Measurements from ENCODE around the gene SIRT6.
A peak's percentile ranks its signal among the peaks of the same experiment; 100 is the strongest.
"Not testable (repeated sequence)": the region's sequence is repeated elsewhere in the genome, so short reads cannot be mapped to it uniquely, and the experiment has no call there.

The SIRT6 gene
- total RNA-seq, result 8.2 to 15.4 reads per million in 2 donors

- DNase-seq, result peak; percentile 91
Observed at GRCh38 chr19:4182084-4182810, at the start of gene SIRT6, which contains the start of gene ANKRD24. SIRT6 (minus strand) TSS chr19:4182563; CDS start chr19:4182539, 24 bp downstream. ANKRD24 (plus strand) TSS chr19:4182689; CDS start chr19:4186426, 3,737 bp downstream.

GRCh38 chr19:4232139-4232538 is 49.8 kb upstream of the SIRT6 start:
- DNase-seq, result not testable (repeated sequence)

DNA sequence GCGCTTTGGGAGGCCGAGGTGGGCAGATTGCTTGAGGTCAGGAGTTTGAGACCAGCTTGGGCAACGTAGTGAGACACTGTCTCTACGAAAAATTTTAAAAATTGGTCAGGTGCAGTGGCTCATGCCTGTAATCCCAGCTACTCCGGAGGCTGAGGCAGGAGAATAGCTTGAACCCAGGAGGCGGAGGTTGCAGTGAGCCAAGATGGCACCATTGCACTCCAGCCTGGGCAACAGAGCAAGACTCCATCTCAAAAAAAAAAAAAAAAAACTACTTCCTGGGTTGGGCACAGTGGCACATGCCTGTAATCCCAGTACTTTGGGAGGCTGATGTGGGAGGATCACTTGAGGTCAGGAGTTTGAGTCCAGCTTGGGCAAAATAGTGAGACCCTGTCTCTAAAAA is 49.2 kb upstream of the SIRT6 start:
- DNase-seq, result not testable (repeated sequence)

DNA sequence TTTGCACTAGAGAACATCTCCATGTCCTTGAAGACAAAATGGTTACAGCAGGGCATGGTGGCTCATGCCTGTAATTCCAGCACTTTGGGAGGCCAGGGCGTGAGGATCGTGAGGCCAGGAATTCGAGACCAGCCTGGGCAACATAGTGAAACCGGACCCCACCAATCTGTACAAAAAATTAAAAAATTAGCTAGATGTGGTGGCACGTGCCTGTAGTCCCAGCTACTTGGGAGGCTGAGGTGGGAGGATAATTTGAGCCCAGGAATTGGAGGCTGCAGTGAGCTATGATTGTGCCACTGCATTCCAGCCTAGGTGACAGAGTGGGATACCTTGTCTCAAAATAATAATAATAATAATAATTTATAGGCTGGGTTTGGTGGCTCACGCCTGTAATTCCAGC is 47.9 kb upstream of the SIRT6 start:
- DNase-seq, result not testable (repeated sequence)

DNA sequence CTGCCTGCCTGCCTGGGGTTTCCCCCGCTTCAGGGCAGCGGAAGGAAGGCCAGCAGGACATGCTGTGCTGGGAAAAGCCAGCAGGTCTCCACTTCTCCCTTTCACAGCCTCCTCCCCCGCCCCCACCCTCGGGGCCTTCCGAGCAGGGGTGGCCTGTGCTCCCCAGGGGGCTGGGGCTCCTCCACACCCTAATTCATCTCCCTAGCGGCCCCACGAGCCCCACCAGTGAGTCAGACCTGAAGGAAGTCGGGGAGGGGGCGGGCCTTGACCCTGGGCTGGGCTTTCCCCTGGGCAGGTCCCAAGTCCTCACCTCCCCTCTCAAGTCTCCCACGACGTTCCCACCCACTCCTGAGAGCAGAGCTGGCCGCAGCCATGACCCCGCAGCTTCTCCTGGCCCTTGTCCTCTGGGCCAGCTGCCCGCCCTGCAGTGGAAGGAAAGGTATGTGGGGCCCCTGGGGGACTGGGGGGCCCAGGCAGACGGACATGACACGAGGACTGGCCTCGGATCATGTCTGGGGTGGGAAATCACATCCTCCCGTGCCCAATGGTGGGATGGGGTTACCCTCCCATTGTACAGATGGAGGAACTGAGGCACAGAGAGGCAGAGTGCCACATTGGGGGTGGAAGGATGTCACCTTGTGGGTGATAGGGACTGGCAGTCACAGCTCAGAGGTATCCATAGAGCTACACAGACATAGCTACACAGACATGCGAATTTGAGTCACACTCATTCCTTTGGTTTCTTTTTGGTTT is 47.0 kb upstream of the SIRT6 start, which contains the start of gene EBI3:
Gene EBI3 (plus strand): TSS at position 345 of the 753 bp plus-strand sequence. CDS start 28 bp downstream, at position 373.
- no peak for DNase-seq

- DNase-seq, result no peak
Observed at GRCh38 chr19:4228765-4229178, 46.4 kb upstream of the SIRT6 start.

DNA sequence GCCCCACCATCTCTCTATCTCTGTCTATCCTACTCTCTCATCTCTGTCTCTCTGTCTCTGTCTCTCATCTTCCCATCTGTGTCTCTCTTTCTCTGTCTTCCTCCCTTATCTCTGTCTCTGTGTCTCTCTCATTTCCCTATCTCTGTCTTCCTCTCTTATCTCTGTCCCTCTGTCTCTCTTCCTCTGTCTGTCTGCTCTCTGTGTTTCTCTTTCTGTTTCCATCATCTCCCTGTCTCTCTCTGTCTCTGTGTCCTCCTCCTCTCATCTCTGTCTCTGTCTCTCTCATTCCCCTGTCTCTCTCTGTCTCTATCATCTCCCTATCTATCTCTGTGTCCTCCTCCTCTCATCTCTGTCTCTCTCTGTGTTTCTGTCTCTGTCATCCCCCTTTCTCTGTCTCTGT is 45.4 kb upstream of the SIRT6 start:
- DNase-seq, result no peak

GRCh38 chr19:4225885-4226284 is 43.5 kb upstream of the SIRT6 start:
- DNase-seq, result no peak

- DNase-seq, result no peak
Observed at GRCh38 chr19:4224470-4224869, 42.1 kb upstream of the SIRT6 start.

- DNase-seq, result no peak
Observed at GRCh38 chr19:4220188-4220587, 37.8 kb upstream of the SIRT6 start.

GRCh38 chr19:4218523-4218922 is 36.2 kb upstream of the SIRT6 start:
- DNase-seq, result not testable (repeated sequence)

DNA sequence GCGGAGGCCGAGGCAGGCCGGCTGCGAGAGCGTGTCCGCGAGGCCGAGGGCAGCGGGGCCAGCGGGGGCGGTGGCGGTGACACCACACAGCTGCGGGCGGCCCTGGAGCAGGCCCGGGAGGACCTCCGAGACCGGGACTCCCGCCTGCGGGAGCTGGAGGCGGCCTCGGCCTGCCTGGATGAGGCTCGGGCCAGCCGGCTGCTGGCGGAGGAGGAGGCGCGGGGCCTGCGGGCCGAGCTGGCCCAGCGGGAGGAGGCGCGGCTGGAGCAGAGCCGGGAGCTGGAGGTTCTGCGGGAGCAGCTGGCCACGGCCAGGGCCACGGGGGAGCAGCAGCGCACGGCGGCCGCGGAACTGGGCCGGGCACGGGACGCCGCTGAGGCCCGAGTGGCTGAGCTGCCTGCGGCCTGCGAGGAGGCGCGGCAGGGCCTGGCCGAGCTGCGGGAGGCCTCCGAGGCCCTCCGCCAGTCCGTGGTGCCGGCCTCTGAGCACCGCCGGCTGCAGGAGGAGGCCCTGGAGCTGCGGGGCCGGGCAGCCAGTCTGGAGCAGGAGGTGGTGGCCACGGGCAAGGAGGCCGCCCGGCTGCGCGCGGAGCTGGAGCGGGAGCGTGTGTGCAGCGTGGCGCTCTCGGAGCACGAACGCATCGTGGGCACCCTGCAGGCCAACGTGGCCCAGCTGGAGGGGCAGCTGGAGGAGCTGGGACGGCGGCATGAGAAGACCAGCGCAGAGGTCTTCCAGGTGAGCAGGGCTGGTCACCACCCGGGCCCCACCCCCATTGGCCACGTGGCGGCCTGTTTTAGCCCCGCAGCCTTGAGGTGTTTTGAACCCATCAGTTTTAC is 35.3 kb upstream of the SIRT6 start:
- DNase-seq, result no peak

DNA sequence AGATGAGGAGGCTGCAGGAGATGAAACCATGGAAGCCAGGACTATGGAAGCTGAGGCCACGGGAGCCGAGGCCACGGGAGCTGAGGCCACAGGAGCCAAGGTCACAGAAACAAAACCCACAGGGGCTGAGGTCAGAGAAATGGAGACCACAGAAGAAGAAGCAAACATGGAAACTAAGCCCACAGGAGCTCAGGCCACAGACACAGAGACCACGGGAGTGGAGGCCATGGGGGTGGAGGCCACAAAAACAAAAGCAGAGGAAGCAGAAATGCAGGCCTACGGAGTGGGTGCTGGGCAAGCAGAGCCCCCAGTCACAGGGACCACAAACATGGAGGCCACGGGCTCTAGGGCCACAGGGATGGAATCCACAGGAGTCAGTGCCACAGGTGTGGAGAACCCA is 34.5 kb upstream of the SIRT6 start:
- no peak for DNase-seq

DNA sequence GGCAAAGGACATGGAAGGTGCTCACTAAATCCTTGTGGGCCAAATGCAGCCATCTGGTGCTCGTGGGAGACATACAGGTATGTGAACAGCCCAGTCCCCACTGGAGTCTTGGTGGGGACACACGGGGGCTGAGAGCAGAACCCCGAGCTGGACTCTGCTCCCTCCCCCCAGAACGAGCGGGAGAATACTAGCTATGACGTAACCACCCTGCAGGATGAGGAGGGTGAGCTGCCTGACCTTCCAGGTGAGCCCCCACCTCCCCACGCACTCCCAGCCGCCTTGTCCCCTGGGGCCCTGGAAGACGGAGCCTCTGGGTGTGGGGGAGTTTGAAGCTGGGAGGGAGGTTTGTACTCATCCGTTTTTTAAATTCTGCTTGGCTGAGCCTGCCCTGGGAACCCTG is 33.4 kb upstream of the SIRT6 start:
- DNase-seq, result no peak

DNA sequence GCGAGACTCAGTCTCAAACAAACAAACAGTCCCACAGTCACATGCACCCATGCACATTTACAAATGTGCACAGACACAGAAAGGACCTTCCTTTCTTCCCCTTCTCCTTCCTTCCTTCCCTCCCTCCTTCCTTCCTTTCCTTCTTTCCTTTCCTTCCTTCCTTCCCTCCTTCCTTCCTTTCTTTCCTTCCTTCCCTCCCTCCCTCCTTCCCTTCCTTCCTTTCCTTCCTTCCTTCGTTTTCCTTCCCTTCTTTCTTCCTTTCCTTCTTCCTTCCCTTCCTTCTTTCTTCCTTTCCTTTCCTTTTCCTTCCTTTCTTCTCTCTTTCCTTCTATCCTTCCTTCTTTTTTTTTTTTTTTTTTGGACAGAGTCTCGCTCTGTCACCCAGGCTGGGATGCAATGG is 30.8 kb upstream of the SIRT6 start:
- DNase-seq, result no peak

GRCh38 chr19:4210166-4210731 is 27.9 kb upstream of the SIRT6 start:
- no peak for DNase-seq

DNA sequence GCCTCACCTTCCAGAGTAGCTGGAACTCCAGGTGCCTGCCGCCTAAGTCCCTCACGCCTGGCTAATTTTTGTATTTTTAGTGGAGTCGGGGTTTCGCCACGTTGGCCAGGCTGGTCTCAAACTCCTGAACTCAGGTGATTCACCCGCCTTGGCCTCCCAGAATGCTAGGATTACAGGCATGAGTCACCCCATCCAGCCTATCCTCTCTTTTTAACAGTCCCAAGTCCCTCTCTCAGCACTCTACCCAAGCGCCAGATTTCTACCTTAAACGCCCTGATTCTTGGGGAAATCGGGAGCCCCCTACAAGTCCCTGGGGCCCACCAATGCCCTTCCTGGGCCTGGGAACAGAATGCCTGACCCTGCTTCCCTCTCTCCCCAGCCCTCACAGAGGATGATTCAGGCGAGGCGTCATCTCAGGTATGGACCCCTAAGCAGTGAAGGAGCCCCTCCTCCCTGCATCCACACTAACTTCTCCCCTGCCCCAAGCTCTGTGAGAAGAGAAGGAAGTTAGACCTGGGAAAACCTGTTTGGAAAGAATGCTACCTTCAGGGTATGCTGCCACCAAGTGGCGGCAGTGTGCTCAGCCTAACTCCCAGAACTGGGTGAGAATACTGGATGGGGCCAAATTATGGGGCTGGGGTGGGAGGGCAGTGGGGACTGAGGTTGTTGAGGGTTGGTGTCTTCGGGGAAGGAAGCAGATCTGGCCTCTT is 26.2 kb upstream of the SIRT6 start:
- DNase-seq, result no peak

DNA sequence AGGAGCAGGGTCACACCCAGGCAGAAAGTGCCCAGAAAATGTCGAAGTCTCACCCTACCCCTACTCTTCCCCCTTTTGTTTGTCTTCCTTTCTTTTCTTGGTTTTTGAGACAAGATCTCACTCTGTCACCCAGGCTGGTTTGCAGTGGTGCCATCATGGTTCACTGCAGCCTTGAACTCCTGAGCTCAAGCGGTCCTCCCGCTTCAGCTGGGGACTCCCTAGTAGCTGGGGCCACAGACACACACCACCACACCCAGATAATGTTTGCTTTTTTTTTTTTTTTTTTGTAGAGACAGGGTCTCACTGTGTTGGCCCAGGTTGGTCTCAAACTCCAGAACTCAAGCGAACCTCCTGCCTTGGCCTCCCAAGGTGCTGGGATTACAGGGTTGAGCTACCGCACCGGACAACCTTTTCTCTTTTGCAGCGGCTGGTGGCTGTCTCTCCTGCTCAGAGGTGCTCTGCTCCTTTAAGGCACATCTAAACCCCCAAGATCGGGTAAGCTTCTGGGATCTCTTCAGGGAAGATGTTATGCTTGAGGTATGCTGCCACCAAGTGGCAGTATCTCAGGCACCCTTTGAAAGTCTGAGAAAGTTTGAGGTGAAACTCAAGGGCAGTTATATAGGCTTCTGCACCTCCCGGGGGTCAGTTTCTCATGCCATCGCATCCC is 24.6 kb upstream of the SIRT6 start:
- no peak for DNase-seq

DNA sequence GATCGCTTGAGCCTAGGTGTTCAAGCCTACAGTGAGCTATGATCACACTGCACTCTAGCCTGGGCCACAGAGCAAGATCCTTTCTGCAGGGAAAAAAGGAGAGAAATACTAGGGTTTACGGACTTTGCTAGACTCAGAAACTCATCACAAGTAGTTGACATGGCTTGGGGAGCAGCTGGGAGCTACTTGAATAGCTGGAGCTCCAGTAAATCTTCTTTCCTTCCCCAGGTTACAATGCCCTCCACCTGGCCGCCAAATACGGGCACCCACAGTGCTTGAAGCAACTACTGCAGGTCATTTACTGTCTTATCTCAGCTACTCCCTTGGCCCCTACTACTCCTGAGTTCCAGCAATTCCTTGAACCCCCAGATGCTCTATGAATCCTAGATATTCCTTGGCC is 19.4 kb upstream of the SIRT6 start:
- DNase-seq, result no peak

- DNase-seq, result no peak
Observed at GRCh38 chr19:4200940-4201542, 18.7 kb upstream of the SIRT6 start.

DNA sequence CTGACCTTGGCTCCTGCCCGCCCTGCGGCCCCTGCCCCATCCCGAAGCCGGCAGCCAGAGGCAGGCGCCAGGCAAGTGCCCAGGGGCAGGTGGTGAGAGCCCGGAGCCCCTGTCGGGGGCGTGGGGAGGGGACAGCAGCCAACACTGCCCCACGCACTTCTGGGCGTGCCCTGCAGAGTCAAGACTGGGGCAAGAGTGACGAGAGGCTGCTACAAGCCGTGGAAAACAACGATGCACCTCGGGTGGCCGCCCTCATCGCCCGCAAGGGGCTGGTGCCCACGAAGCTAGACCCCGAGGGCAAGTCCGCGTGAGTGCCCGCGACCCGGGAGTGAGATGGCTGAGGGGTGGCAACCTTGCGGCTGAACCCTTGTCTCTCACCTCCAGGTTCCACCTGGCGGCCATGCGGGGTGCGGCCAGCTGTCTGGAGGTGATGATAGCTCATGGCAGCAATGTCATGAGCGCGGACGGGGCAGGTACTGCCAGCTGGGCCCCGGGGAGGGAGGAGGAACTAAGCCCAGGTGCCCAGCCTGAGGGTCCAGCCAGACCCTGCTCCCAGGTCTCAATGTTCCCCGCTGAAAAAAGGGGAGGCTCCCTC is 17.4 kb upstream of the SIRT6 start:
- no peak for DNase-seq
